Dendritic cell treated with granulocyte-macrophage colony-stimulating factor and Interleukin-4, amounts not matched to agents 40 ng/mL and 50 ng/mL, for 4 days (primary cell): ENCODE data around the gene CAVIN1.
"Not testable (repeated sequence)": the region's sequence is repeated elsewhere in the genome, so short reads cannot be mapped to it uniquely, and the experiment has no call there.

Experiments
- H3K27ac Mint-ChIP-seq: one replicate; pipeline ENCODE4 v1.8.0; 2022; ENCODE audit warnings: mild to moderate bottlenecking, mixed read lengths
- H3K27me3 Mint-ChIP-seq: one replicate; pipeline ENCODE4 v1.8.0; 2022; ENCODE audit warnings: mild to moderate bottlenecking, mixed read lengths
- H3K36me3 Mint-ChIP-seq: one replicate; pipeline ENCODE4 v1.8.0; 2022; ENCODE audit warnings: low read depth, mixed read lengths
- H3K4me1 Mint-ChIP-seq: one replicate; pipeline ENCODE4 v1.8.0; 2022; ENCODE audit warnings: low read depth, mixed read lengths
- H3K4me3 Mint-ChIP-seq: one replicate; pipeline ENCODE4 v1.8.0; 2022; ENCODE audit warnings: mild to moderate bottlenecking, moderate library complexity, mixed read lengths
- H3K9me3 Mint-ChIP-seq: one replicate; pipeline ENCODE4 v1.8.0; 2022; ENCODE audit warnings: mixed read lengths
- intact Hi-C: fragments of 100-400 bp; cut with micrococcal nuclease; formaldehyde crosslinking; loops from one replicate; pipeline ENCODE4 v1.15.0; 2022

CAVIN1 gene

GRCh38 chr17:42421507-42422338 is 1.3 kb downstream of the CAVIN1 start:
- intact Hi-C loops: no loop called here
- H3K9me3 Mint-ChIP-seq: no peaks in the 10 kb centered on the region
- peak overlapping the region; percentile 57 for H3K27ac Mint-ChIP-seq
- H3K4me3 Mint-ChIP-seq: peak overlapping the region; percentile 69
- H3K36me3 Mint-ChIP-seq: no peaks in the 10 kb centered on the region
- peaks cover 39% of the 10 kb centered on the region for H3K4me1 Mint-ChIP-seq
- peaks cover 66% of the 10 kb centered on the region for H3K27me3 Mint-ChIP-seq

- H3K36me3 Mint-ChIP-seq: no peaks in the 10 kb centered on the region
- no peaks in the 10 kb centered on the region for H3K9me3 Mint-ChIP-seq
- H3K27me3 Mint-ChIP-seq: peaks cover 65% of the 10 kb centered on the region
- peak overlapping the region; percentile 57 for H3K27ac Mint-ChIP-seq
- intact Hi-C loops: no loop called here
- peak overlapping the region; percentile 68 for H3K4me3 Mint-ChIP-seq
- H3K4me1 Mint-ChIP-seq: peaks cover 42% of the 10 kb centered on the region
Observed at GRCh38 chr17:42421136-42421506, 1.9 kb downstream of the CAVIN1 start.

- H3K9me3 Mint-ChIP-seq, intact Hi-C loops, H3K27ac Mint-ChIP-seq, H3K4me3 Mint-ChIP-seq, H3K36me3 Mint-ChIP-seq: not testable (repeated sequence)
- peaks cover 56% of the 10 kb centered on the region for H3K4me1 Mint-ChIP-seq
- peaks cover 57% of the 10 kb centered on the region for H3K27me3 Mint-ChIP-seq
Observed at GRCh38 chr17:42417981-42418380, 5.1 kb downstream of the CAVIN1 start.

GRCh38 chr17:42414704-42415409 is 8.2 kb downstream of the CAVIN1 start:
- Mint-ChIP-seq H3K4me1 (peaks cover 26% of the 10 kb centered on the region), H3K27me3 (peaks cover 35% of the 10 kb centered on the region), H3K4me3 (no peak overlapping the region), H3K27ac (no peak overlapping the region), H3K36me3 (no peaks in the 10 kb centered on the region), H3K9me3 (no peaks in the 10 kb centered on the region)
- intact Hi-C loops: no loop called here

GRCh38 chr17:42413464-42414040 is 9.5 kb downstream of the CAVIN1 start:
- Mint-ChIP-seq H3K27ac (no peak overlapping the region), H3K4me1 (peaks cover 21% of the 10 kb centered on the region), H3K4me3 (no peak overlapping the region), H3K36me3 (no peaks in the 10 kb centered on the region), H3K27me3 (peaks cover 28% of the 10 kb centered on the region), H3K9me3 (no peaks in the 10 kb centered on the region)
- intact Hi-C loops: no loop called here

- Mint-ChIP-seq H3K27me3 (peaks cover 35% of the 10 kb centered on the region), H3K4me3 (no peak overlapping the region), H3K9me3 (no peaks in the 10 kb centered on the region), H3K4me1 (peaks cover 27% of the 10 kb centered on the region), H3K27ac (no peak overlapping the region), H3K36me3 (no peaks in the 10 kb centered on the region)
- intact Hi-C loops: no loop called here
Observed at GRCh38 chr17:42411905-42412679, 11.0 kb downstream of the CAVIN1 start.

GRCh38 chr17:42411361-42411760 is 11.7 kb downstream of the CAVIN1 start:
- no peak overlapping the region for H3K4me3 Mint-ChIP-seq
- peaks cover 34% of the 10 kb centered on the region for H3K4me1 Mint-ChIP-seq
- intact Hi-C loops: no loop called here
- H3K27ac Mint-ChIP-seq: no peak overlapping the region
- no peaks in the 10 kb centered on the region for H3K36me3 Mint-ChIP-seq
- H3K27me3 Mint-ChIP-seq: peaks cover 35% of the 10 kb centered on the region
- H3K9me3 Mint-ChIP-seq: no peaks in the 10 kb centered on the region

- H3K9me3 Mint-ChIP-seq: no peaks in the 10 kb centered on the region
- no peak overlapping the region for H3K4me3 Mint-ChIP-seq
- peak overlapping the region; percentile 14 for H3K27ac Mint-ChIP-seq
- H3K36me3 Mint-ChIP-seq: no peaks in the 10 kb centered on the region
- H3K27me3 Mint-ChIP-seq: peaks cover 31% of the 10 kb centered on the region
- intact Hi-C loops: no loop called here
- peaks cover 32% of the 10 kb centered on the region for H3K4me1 Mint-ChIP-seq
Observed at GRCh38 chr17:42410319-42410685, 12.8 kb downstream of the CAVIN1 start.

GRCh38 chr17:42409523-42410318 is 13.3 kb downstream of the CAVIN1 start:
- Mint-ChIP-seq H3K27ac (peak overlapping the region; percentile 14), H3K36me3 (no peaks in the 10 kb centered on the region), H3K4me3 (no peak overlapping the region), H3K9me3 (no peaks in the 10 kb centered on the region), H3K4me1 (peaks cover 26% of the 10 kb centered on the region), H3K27me3 (peaks cover 31% of the 10 kb centered on the region)
- intact Hi-C loops: loop anchor here (5.0 to 10.0 kb wide), 2 partner anchors 108 to 185 kb away; no protein-coding TSS in a partner anchor

GRCh38 chr17:42408061-42408460 is 15.0 kb downstream of the CAVIN1 start:
- no peaks in the 10 kb centered on the region for H3K9me3 Mint-ChIP-seq
- no peak overlapping the region for H3K4me3 Mint-ChIP-seq
- intact Hi-C loops: loop anchor here (5.0 to 10.0 kb wide), 2 partner anchors 109 to 183 kb away; no protein-coding TSS in a partner anchor
- H3K27me3 Mint-ChIP-seq: peaks cover 34% of the 10 kb centered on the region
- H3K27ac Mint-ChIP-seq: no peak overlapping the region
- no peaks in the 10 kb centered on the region for H3K36me3 Mint-ChIP-seq
- H3K4me1 Mint-ChIP-seq: peaks cover 20% of the 10 kb centered on the region

- Mint-ChIP-seq H3K9me3 (no peaks in the 10 kb centered on the region), H3K27ac (peak overlapping the region; percentile 10), H3K27me3 (peaks cover 37% of the 10 kb centered on the region), H3K4me3 (no peak overlapping the region), H3K4me1 (peaks cover 20% of the 10 kb centered on the region), H3K36me3 (no peaks in the 10 kb centered on the region)
- intact Hi-C loops: loop anchor here (5.0 to 10.0 kb wide), 2 partner anchors 110 to 183 kb away; no protein-coding TSS in a partner anchor
Observed at GRCh38 chr17:42407289-42407836, 15.7 kb downstream of the CAVIN1 start.

- intact Hi-C loops: loop anchor here (1.0 to 10.0 kb wide), 3 partner anchors 84 to 182 kb away; no protein-coding TSS in a partner anchor
- peak overlapping the region; percentile 10 for H3K27ac Mint-ChIP-seq
- H3K4me3 Mint-ChIP-seq: no peak overlapping the region
- no peaks in the 10 kb centered on the region for H3K9me3 Mint-ChIP-seq
- H3K27me3 Mint-ChIP-seq: peaks cover 37% of the 10 kb centered on the region
- H3K36me3 Mint-ChIP-seq: no peaks in the 10 kb centered on the region
- H3K4me1 Mint-ChIP-seq: peaks cover 20% of the 10 kb centered on the region
Observed at GRCh38 chr17:42406615-42407288, 16.3 kb downstream of the CAVIN1 start.
